D341Med (cell line): Measurements from ENCODE around the gene CSF3.
A peak's percentile ranks its signal among the peaks of the same experiment; 100 is the strongest.

Experiments
- DNase-seq: peaks from one replicate; pipeline ENCODE4 v3.0.0; 2012; ENCODE audit warnings: low spot score

The CSF3 gene

DNA sequence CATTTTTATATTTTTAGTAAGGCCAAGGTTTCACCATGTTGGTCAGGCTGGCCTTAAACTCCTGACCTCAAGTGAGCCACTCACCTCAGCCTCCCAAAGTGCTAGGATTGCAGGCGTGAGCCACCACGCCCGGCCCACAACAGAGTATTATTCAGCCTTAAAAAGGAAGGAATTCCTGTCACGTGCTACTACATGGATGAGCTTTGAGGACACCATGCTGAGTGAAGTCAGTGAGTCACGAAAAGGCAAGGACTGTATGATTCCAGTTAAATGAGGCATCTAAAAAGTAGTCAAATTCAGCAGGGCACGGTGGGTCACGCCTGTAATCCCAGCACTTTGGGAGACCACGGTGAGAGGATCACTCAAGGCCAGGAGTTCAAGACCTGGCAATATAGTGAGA is 9.7 kb downstream of the CSF3 start:
- no peak for DNase-seq

GRCh38 chr17:40025559-40025958 is 10.3 kb downstream of the CSF3 start:
- DNase-seq = no peak

GRCh38 chr17:40025991-40026815 is 11.0 kb downstream of the CSF3 start:
- DNase-seq = peak; percentile 18

DNA sequence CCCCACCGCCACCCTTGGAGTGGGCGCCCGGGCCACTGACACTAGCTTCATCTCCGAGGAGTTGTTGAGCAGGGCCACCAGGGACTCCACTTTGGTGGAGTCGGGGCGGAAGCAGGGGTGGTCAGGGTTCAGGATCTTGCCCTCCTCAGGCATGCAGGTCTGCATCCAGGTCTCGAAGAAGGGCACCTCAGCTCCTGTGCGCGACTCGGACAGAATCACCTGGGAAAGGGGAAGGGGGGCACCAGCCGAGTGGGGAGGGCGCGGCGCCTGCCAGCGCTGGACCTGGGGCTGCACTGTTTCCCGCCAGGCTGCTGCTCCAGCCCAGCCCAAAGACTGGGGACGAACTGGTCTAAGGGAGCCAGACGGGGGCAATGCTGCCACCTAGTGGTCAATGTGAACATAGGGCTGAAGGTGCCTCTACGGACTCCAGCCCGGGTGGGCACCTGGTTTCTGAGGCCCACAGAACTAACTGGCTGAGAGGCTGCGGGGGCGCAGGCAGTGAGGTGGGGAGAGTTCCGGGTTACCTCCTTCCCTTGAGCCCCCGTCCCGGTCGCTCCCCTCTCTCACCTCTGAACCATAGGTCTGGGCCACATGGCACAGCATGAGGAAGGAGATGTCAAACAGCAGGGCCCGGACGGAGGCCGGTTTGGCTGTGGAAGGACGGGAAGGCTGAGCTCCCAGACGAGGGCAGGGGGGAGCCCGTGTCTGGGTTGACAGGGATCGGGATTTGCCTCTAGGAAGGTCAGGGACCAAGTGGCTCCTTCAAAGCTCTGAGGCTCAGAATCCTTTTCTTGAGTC is 11.8 kb downstream of the CSF3 start:
- DNase-seq = peak; percentile 97

DNA sequence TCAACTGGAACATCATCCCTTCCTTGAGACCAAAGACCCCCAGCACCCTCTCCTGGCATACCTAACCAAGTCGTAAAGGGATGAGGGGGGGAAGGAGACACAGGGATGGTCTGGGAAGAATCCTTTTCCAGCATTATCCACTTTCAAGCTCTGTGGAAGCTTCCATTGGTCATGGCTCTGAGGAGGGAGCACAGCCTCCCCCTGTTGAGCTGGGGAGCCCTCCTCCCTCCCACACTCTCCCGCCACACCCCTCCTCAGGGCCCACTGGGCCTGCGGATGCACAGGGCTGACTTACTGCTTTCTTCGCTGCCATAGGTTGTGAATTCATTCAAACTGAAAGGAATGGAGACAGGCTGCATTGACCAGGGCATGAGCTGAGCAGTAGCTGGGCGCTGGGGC is 12.4 kb downstream of the CSF3 start:
- DNase-seq = peak; percentile 43

GRCh38 chr17:40028595-40028994 is 13.4 kb downstream of the CSF3 start:
- DNase-seq = peak; percentile 21

DNA sequence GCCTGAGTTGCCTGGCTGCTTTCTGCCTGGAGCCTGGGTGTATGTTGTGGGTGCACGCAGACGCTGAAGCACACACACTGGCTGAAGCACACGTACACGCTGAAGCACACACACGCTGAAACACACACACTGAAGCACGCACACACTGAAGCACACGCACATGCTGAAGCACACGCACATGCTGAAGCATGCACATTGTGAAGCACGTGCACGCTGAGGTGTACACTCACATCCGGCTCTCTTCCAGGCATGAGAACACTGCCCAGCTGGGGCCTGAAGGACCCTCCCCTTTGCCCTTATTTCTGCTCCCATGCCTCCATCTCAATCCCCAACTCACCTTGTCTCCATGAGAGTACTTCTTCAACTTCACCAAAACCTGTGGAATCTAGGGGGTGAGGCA is 16.5 kb downstream of the CSF3 start:
- no peak for DNase-seq

DNA sequence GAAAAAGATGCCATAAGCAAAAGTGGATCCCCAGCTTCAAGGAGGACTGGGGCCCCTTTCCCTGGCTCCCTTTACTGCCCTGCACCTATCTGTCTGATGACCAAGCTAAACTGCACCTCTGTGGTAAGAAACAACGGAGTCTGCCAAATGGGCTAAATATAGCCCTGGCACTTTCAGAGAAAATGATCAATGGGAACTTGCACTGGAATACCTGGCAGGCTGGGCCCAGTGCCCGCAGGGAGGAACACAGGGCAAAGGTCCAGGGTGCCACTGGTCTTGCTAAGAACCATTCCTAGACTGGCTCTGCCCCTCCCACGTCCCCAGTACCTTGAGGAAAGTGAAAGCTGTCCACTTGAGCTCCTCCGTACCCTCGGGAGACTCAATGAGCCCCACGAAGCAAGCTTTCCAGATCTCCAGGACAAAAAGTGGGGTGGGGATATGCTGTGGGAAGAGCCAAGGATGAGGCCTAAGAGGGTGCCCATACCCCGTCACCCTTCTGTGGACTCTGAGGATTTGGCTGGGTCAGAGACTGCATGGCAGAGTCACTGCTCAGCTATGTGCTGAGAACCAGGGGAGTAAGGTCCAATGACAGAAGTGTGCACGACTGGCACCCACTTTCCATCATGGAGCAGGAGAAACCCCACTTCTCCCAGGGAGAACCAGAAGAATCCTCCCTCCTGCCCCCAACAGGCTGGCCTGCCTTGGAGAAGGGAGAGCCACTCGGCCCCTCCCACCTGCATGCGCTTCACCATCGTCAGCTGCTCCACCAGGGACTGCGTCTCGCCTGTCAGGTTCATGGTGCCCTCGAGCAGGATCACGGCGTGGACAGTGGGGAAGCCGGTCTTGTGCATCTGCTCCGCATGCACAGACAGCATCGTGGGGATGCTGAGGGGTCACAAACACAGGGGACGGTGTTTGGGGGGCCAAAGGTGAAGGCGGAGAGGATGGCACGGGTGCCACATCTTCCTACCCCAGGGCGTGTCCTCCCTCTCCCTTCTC is 17.4 kb downstream of the CSF3 start:
- peak; percentile 27 for DNase-seq

DNA sequence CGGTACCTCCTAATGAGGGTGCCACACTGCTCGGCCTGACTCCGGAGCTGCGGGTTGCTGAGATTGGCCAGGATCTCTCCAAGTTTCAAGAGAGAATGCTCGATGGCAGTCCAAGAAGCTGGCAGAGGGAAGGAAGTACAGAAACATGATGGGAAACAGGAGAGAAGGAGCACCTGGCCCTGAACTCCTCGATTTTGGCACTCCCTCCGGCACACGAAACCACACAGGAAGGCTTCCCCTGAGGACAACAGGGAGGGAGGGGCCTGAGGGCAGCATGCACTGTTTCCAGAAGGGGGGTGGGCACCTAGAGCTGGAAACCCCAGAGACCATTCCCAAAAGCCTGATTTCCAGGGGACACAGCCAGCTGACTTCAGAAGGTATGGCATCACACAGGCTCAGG is 18.1 kb downstream of the CSF3 start:
- peak; percentile 21 for DNase-seq

GRCh38 chr17:40034426-40035161 is 19.4 kb downstream of the CSF3 start:
- no peak for DNase-seq

DNA sequence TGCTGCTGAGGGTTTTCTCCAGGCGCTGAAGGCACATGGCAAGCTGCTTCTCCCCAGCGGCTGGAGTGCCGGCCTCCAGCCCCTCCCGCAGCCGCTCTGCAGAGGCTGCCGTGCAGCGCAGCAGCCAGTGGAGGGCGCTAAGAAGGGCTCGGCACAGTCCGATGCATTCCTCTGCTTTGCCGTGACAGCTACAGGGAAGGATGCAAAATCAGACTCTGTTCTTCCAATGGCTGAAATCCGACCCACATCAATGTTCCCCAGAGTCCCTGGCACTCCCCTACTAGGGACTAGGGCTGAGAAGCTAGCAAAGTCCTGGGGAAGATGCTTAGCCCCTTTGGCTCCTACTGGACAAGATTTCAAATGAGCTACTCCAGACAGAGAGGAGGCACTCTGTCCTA is 19.9 kb downstream of the CSF3 start:
- peak; percentile 92 for DNase-seq

DNA sequence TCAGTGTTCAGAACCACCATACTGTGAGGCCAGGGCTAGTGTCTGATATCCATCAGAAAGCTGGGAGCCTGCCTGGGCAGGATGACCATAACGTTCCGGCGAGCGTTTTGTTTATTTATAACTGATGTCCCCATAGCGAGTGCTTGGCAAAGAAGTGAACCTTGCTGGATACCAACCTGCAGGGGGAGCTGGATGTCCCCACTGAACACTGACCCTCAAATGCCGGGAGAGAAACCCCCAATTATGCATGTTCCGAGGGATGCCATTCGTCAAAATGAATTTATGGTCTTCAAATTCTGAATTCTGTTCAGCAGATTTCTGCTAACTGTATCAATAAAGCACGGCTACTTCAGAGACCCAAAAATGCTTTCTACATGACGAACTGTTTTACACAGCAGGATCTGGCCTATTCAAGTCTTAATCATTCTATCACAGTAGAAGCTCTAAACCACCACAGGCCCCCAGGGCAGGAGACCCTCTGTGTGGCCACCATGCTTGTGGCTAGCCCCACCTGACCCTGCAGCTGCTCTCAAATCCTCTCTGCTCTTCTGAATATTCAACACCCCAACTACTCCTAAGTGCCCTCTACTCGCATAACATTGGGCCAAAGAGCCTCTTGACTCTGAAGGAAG is 23.8 kb downstream of the CSF3 start:
- DNase-seq = peak; percentile 75

GRCh38 chr17:40041196-40041595 is 26.0 kb downstream of the CSF3 start:
- DNase-seq = no peak

DNA sequence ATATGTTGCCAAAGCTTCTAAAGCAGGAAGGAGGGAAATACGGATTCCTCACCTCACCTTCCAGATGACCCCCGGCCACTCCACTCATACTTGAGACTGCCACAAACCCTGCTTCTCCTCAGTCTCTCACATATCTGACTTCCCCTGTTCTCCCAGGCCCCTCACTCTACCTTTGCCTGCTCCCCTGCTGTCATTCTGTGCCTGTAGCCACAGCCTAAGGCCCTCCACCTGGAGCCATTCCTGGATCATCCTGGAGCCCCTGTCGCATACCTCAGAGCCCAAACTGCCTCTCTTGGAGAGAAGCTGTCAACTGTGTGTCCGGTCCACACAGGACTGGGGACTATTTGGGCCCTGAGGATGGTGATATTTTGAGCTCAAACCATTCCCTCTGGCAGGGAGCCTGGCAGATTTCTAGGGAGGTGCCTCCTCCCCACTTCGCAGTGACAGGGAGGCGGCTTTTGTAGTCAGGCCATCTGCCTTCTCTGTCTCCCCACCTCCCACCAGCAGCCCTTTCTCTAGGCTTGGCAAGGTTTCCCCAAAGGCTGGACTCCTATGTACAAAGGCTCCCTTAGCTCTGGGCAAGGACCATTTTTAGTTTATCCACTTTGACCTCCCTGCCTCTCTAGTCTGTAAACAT is 41.3 kb downstream of the CSF3 start:
- DNase-seq = no peak

- no peak for DNase-seq
Observed at GRCh38 chr17:40058186-40058784, 43.0 kb downstream of the CSF3 start.

GRCh38 chr17:40058865-40059264 is 43.6 kb downstream of the CSF3 start:
- no peak for DNase-seq

DNA sequence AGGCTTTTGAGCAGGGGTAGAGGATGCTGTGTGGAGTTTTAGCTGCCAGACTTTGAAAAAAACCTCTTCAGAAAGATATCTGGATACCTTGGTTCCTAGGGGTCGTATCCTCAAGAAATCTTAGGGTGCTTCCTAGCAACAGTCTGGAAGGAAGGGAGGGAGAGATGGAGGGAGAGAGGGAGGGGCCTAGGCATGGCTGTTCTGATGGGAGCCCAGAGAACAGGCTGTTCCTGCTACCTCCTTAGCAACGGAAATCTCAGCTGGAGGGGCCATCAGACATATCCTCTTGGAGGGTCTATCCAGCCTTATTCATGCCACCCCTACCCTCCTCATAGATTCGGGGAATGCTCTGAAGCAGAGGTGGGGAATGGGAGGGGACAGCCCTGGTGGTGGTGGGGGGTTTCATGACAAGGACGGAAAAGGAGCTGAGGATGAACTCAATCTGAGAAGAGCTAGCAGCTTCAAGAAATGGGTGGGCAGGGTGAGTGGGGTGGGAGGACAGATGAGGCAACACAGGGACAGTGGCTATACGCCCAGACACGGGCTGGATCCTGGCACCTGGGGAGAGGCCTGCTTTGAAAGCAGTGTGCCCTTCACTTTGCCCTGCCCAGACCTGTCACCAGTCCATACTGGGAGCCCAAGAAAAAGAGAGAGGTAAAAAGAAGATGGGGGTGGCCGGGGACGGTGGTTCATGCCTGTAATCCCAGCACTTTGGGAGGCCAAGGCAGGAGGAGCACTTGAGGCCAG is 44.7 kb downstream of the CSF3 start:
- DNase-seq = no peak

DNA sequence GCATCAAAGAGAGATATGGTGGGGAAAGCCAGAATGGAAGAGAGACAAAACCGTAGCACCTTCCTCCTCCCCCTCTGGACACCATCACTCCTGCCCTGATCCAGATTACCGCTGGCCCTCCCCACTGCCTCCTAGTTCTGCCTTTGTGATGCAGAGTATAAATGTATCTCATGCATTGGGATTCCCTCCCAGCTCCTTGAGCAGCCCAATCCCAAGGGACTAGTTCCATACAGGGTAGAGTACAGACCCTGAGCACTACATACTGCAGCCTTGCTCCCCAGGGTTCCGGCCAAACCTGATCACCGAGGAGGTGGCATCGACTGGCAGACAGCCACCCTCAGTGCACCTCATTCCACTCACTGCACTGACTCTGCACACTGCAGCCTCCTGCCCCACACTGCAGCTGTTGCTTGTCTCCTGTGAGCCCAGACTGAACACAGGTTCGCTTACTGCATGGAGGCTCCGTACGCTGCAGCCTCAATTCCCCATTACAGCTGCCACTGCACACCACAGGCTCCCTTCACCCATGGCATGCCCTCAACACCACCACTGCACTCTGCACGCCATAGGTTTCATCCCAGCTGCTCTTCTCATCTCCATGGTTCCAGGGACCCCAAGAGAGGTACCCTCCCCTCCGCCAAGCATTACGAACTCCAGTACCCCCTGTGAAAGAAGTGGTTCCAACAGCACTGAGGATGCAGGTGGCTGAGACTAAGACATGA is 45.8 kb downstream of the CSF3 start:
- no peak for DNase-seq

- no peak for DNase-seq
Observed at GRCh38 chr17:40061609-40062038, 46.4 kb downstream of the CSF3 start.
